CD4-positive, alpha-beta memory T cell (primary cell): ENCODE measurements around the gene OPN1LW. TPM values are rescaled to one million over a fixed set of nuclear protein-coding genes. Genes with fewer than 3 reads are reported as not detected.

ENCODE experiments used
- CTCF ChIA-PET: fragments of 350-600 bp; sonication (Branson Sonifier 250); formaldehyde crosslinking; loops from one replicate; lab custom pipeline; 2021; ENCODE audit warnings: inconsistent platforms; ENCODE audit not compliant: partially characterized antibody; lab: Charles Lee
- POLR2A ChIA-PET: fragments of 350-600 bp; sonication (Branson Sonifier 250); formaldehyde crosslinking; loops from one replicate; lab custom pipeline; 2021; ENCODE audit not compliant: partially characterized antibody; lab: Charles Lee
- DNase-seq, 5 donors: peaks; one replicate each; pipeline versions ENCODE4 v3.0.0 to v3.0.0-alpha.2; 2020 to 2022; ENCODE audit warnings: mixed read lengths in 1 of 5
- H3K27ac ChIP-seq: one replicate; pipeline ENCODE4 v1.7.0; 2013; ENCODE audit warnings: low read depth, low read length
- H3K27me3 ChIP-seq: 2 replicates; pipeline ENCODE4 v1.7.0; 2013; ENCODE audit warnings: mild to moderate bottlenecking, low read length, moderate library complexity; ENCODE audit not compliant: insufficient read depth
- H3K36me3 ChIP-seq: 2 replicates; pipeline ENCODE4 v1.7.0; 2013; ENCODE audit warnings: mild to moderate bottlenecking, low read length, moderate library complexity; ENCODE audit not compliant: insufficient read depth
- H3K4me1 ChIP-seq: 2 replicates; pipeline ENCODE4 v1.7.0; 2013; ENCODE audit warnings: mild to moderate bottlenecking, low read length, moderate library complexity; ENCODE audit not compliant: insufficient read depth
- H3K4me3 ChIP-seq, 2 donors: one replicate each; pipeline ENCODE4 v1.7.0; 2013; ENCODE audit warnings: low read length in 2 of 2, mild to moderate bottlenecking in 1 of 2
- H3K9me3 ChIP-seq, 2 donors: one replicate each; pipeline ENCODE4 v1.7.0; 2013; ENCODE audit warnings: low read length in 2 of 2, control low read depth in 1 of 2; ENCODE audit not compliant: control insufficient read depth in 1 of 2
- H3K27ac Mint-ChIP-seq, 7 donors: one replicate each; pipeline ENCODE4 v1.8.0; 2020 to 2021; ENCODE audit warnings: mixed read lengths in 7 of 7, mild to moderate bottlenecking in 6 of 7, inconsistent platforms in 3 of 7, moderate library complexity in 3 of 7
- H3K27me3 Mint-ChIP-seq, 2 donors: one replicate each; pipeline ENCODE4 v1.8.0; 2020 to 2021; ENCODE audit warnings: mixed read lengths in 2 of 2
- H3K36me3 Mint-ChIP-seq, 2 donors: one replicate each; pipeline ENCODE4 v1.8.0; 2020 to 2021; ENCODE audit warnings: mixed read lengths in 2 of 2, inconsistent platforms in 1 of 2, mild to moderate bottlenecking in 1 of 2
- H3K4me1 Mint-ChIP-seq, 4 donors: one replicate each; pipeline ENCODE4 v1.8.0; 2020 to 2021; ENCODE audit warnings: mixed read lengths in 4 of 4, mild to moderate bottlenecking in 1 of 4
- H3K4me3 Mint-ChIP-seq, 8 donors: one replicate each; pipeline ENCODE4 v1.8.0; 2020 to 2021; ENCODE audit warnings: mixed read lengths in 8 of 8, mild to moderate bottlenecking in 7 of 8, moderate library complexity in 6 of 8, inconsistent platforms in 3 of 8
- H3K9me3 Mint-ChIP-seq, 8 donors: one replicate each; pipeline ENCODE4 v1.8.0; 2020 to 2021; ENCODE audit warnings: mixed read lengths in 8 of 8, mild to moderate bottlenecking in 5 of 8, inconsistent platforms in 3 of 8, moderate library complexity in 1 of 8
- intact Hi-C: fragments of 100-400 bp; cut with micrococcal nuclease; formaldehyde crosslinking; loops from one replicate; pipeline ENCODE4 v1.15.1; 2023
- polyA plus RNA-seq, 2 donors: library from polyadenylated mRNA; unstranded; fragments of 300-500 nt; fragmentation: Illumina TruSeq; gene quantifications; one replicate each; pipeline ENCODE4 v1.2.3, GENCODE V29; 2021
- total RNA-seq, 2 experiments: library from RNA; stranded (reverse); gene quantifications; one replicate each; pipeline ENCODE4 v1.2.3, GENCODE V29; 2021

Gene OPN1LW
- total and polyA plus RNA-seq, 4 experiments from 2014 or later, result not detected

DNA sequence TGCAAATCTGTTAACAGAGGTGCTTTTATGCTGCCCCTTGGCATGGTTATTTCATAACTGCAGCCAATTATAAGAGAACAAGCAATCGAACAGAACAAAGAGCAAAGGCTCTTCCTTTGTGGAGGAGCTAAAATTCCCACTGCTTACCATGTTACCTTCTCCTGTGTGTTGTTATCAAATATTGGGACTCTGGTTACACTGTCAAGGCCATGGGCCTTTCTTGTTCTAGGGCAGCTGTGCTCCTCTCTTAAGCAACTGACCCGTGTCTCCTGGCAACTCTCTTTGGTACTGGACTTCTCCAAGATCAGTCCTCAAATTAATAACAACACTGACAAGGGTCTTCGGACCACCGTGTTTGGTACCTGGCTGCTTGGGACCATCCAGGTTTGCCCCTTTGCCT lies 12.1 kb upstream of the OPN1LW start:
- no peak overlapping the region for H3K4me3 Mint-ChIP-seq
- Histone ChIP-seq H3K4me3 (no peak overlapping the region), H3K27me3 (no peaks in the 10 kb centered on the region), H3K27ac (no peak overlapping the region), H3K9me3 (no peaks in the 10 kb centered on the region), H3K36me3 (no peaks in the 10 kb centered on the region), H3K4me1 (peaks cover 23% of the 10 kb centered on the region)
- no peaks in the 10 kb centered on the region for H3K27me3 Mint-ChIP-seq
- ChIA-PET POLR2A (no interaction called here), CTCF (no interaction called here)
- intact Hi-C loops, result no loop called here
- peaks cover 6 to 28% (median 13%) of the 10 kb centered on the region in 4 donors for H3K4me1 Mint-ChIP-seq
- peak overlapping the region in 1 of 7 donors; percentile 17 for H3K27ac Mint-ChIP-seq
- DNase-seq, result no peak
- no peaks in the 10 kb centered on the region for H3K36me3 Mint-ChIP-seq
- no peaks in the 10 kb centered on the region for H3K9me3 Mint-ChIP-seq

- no peak for DNase-seq
- Mint-ChIP-seq H3K36me3 (no peaks in the 10 kb centered on the region), H3K27me3 (no peaks in the 10 kb centered on the region), H3K4me3 (no peak overlapping the region), H3K27ac (peak overlapping the region in 2 of 7 donors; percentile 17 to 53), H3K9me3 (no peaks in the 10 kb centered on the region), H3K4me1 (peaks cover 6 to 28% (median 13%) of the 10 kb centered on the region in 4 donors)
- H3K9me3 ChIP-seq, result no peaks in the 10 kb centered on the region
- intact Hi-C loops, result no loop called here
- peaks cover 27% of the 10 kb centered on the region for H3K4me1 ChIP-seq
- no peaks in the 10 kb centered on the region for H3K36me3 ChIP-seq
- H3K27ac ChIP-seq, result no peak overlapping the region
- ChIA-PET POLR2A (no interaction called here), CTCF (interaction anchor here (1.4 kb wide), 1 partner anchor 185 kb away, joined by 4 read pairs; no protein-coding TSS in a partner anchor)
- no peak overlapping the region for H3K4me3 ChIP-seq
- no peaks in the 10 kb centered on the region for H3K27me3 ChIP-seq
These were observed 11.7 kb upstream of the OPN1LW start for GRCh38 chrX:154132366-154132765.

DNA sequence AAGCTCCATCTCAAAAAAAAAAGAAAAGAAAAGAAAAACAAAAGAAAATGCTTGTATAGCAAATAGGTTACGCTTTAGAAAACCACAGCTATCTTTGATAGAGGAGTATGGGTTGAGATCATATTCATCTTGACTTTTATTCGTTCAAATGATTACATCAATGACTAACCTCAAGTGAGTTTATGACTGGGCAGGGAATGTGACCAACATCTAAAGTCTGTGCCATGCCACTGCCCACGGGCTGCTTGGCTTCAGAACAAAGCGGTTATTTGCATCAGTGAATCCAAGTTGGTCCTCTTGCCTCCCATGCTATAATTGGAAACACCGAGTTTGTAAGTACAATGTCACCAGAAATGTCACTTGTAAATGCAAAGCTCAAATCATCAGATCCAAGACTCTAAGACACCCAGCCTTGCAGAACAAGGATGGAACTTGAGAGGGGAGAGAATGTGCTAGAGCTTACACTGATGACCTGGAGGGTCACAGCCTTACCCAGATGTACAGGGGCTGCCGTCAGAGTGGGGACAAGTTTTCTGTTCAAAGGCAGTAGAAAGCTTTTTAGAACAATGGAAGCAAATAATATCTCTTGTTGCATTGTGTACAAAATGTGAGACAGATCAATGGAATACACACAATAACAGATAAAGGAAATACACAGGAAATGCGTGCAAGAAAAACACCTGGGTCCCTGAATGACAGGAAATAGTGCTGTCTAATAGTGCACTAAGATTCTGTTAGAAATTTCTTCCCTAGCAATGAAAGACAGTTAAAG lies 8.4 kb upstream of the OPN1LW start:
- peak; percentile 46 to 72 (median 64) for DNase-seq
- Mint-ChIP-seq H3K27me3 (no peaks in the 10 kb centered on the region), H3K9me3 (no peaks in the 10 kb centered on the region), H3K27ac (peak overlapping the region; percentile 80 to 99 (median 96)), H3K36me3 (no peaks in the 10 kb centered on the region), H3K4me3 (peak overlapping the region; percentile 62 to 86 (median 76)), H3K4me1 (peaks cover 6 to 40% (median 16%) of the 10 kb centered on the region in 4 donors)
- intact Hi-C loops, result loop anchor here (1.0 kb wide), 1 partner anchor 173 kb away; no protein-coding TSS in a partner anchor
- Histone ChIP-seq H3K27me3 (no peaks in the 10 kb centered on the region), H3K27ac (peak overlapping the region; percentile 71), H3K4me1 (peaks cover 42% of the 10 kb centered on the region), H3K9me3 (no peaks in the 10 kb centered on the region), H3K4me3 (no peak overlapping the region), H3K36me3 (no peaks in the 10 kb centered on the region)
- POLR2A ChIA-PET, result interaction anchor here (0.6 to 4.8 kb wide), 15 partner anchors 12 to 243 kb away, joined by 3 to 50 read pairs (median 5); partner anchors contain the start of genes EMD and MECP2
- CTCF ChIA-PET, result interaction anchor here (1.1 to 5.0 kb wide), 11 partner anchors 9 to 192 kb away, joined by 3 to 43 read pairs (median 4); partner anchors contain the start of genes IRAK1 and MECP2

- Mint-ChIP-seq H3K27me3 (no peaks in the 10 kb centered on the region), H3K4me3 (peak overlapping the region; percentile 62 to 86 (median 77)), H3K4me1 (peaks cover 6 to 40% (median 16%) of the 10 kb centered on the region in 4 donors), H3K27ac (peak overlapping the region; percentile 80 to 99 (median 96)), H3K36me3 (no peaks in the 10 kb centered on the region), H3K9me3 (no peaks in the 10 kb centered on the region)
- ChIA-PET CTCF (interaction anchor here (0.6 to 5.0 kb wide), 13 partner anchors 13 to 237 kb away, joined by 3 to 43 read pairs (median 4); no protein-coding TSS in a partner anchor), POLR2A (interaction anchor here (0.6 to 4.8 kb wide), 11 partner anchors 13 to 377 kb away, joined by 3 to 50 read pairs (median 4); no protein-coding TSS in a partner anchor)
- Histone ChIP-seq H3K9me3 (no peaks in the 10 kb centered on the region), H3K27ac (peak overlapping the region; percentile 71), H3K4me1 (peaks cover 42% of the 10 kb centered on the region), H3K4me3 (peak overlapping the region in 1 of 2 donors; percentile 15), H3K36me3 (no peaks in the 10 kb centered on the region), H3K27me3 (no peaks in the 10 kb centered on the region)
- intact Hi-C loops, result loop anchor here (1.0 kb wide), 1 partner anchor 172 kb away; no protein-coding TSS in a partner anchor
- peak; percentile 69 to 76 (median 71) for DNase-seq
These were observed 7.3 kb upstream of the OPN1LW start for GRCh38 chrX:154136627-154137161.

DNA sequence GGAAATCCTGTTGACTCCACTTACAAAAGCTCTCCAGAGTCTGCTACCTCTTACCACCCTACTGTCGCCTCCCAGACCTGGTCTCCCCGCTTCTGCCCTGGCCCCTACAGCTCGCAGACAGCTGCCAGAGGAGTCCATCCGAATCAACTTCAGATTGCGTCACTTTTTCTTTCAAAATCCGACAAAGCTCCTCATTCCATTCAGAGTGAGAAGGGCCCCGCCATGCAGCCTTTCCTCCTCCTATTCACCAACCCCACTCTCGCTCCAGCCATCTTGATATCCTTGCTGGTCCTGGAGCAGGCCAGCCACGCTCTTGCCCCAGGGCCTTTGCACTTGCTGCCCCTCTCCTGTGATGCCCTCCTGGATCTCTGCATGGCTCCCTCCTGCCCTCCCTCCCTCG lies 5.2 kb upstream of the OPN1LW start:
- CTCF ChIA-PET, result interaction anchor here (1.0 to 1.2 kb wide), 2 partner anchors 48 to 169 kb away, joined by 3 read pairs; no protein-coding TSS in a partner anchor
- H3K36me3 ChIP-seq, result no peaks in the 10 kb centered on the region
- H3K9me3 ChIP-seq, result no peaks in the 10 kb centered on the region
- intact Hi-C loops, result no loop called here
- POLR2A ChIA-PET, result interaction anchor here (1.0 to 1.2 kb wide), 2 partner anchors 213 to 232 kb away, joined by 4 read pairs; partner anchors contain the start of gene ARHGAP4
- Mint-ChIP-seq H3K27me3 (no peaks in the 10 kb centered on the region), H3K4me3 (peak overlapping the region in 3 of 8 donors; percentile 40 to 51 (median 43)), H3K27ac (peak overlapping the region in 6 of 7 donors; percentile 44 to 87 (median 74)), H3K36me3 (no peaks in the 10 kb centered on the region), H3K4me1 (peaks cover 6 to 40% (median 16%) of the 10 kb centered on the region in 4 donors), H3K9me3 (peaks cover 0 to 2% (median 0%) of the 10 kb centered on the region in 8 donors)
- no peaks in the 10 kb centered on the region for H3K27me3 ChIP-seq
- no peak overlapping the region for H3K27ac ChIP-seq
- peaks cover 42% of the 10 kb centered on the region for H3K4me1 ChIP-seq
- H3K4me3 ChIP-seq, result no peak overlapping the region
- no peak for DNase-seq

DNA sequence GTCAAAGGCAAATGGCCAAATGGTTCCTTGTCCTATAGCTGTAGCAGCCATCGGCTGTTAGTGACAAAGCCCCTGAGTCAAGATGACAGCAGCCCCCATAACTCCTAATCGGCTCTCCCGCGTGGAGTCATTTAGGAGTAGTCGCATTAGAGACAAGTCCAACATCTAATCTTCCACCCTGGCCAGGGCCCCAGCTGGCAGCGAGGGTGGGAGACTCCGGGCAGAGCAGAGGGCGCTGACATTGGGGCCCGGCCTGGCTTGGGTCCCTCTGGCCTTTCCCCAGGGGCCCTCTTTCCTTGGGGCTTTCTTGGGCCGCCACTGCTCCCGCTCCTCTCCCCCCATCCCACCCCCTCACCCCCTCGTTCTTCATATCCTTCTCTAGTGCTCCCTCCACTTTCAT lies 3.8 kb upstream of the OPN1LW start:
- ChIA-PET POLR2A (no interaction called here), CTCF (no interaction called here)
- peaks cover 0 to 2% (median 0%) of the 10 kb centered on the region in 8 donors for H3K9me3 Mint-ChIP-seq
- no peaks in the 10 kb centered on the region for H3K27me3 Mint-ChIP-seq
- no peak overlapping the region for H3K4me3 Mint-ChIP-seq
- H3K4me1 Mint-ChIP-seq, result peaks cover 6 to 29% (median 14%) of the 10 kb centered on the region in 4 donors
- intact Hi-C loops, result no loop called here
- peak overlapping the region in 2 of 7 donors; percentile 29 to 66 for H3K27ac Mint-ChIP-seq
- no peak overlapping the region for H3K27ac ChIP-seq
- no peaks in the 10 kb centered on the region for H3K9me3 ChIP-seq
- no peaks in the 10 kb centered on the region for H3K27me3 ChIP-seq
- DNase-seq, result no peak
- H3K36me3 Mint-ChIP-seq, result no peaks in the 10 kb centered on the region
- peaks cover 32% of the 10 kb centered on the region for H3K4me1 ChIP-seq
- no peak overlapping the region for H3K4me3 ChIP-seq
- no peaks in the 10 kb centered on the region for H3K36me3 ChIP-seq
